ENCODE results near the gene CPE. TPM values are rescaled to one million over a fixed set of nuclear protein-coding genes. Genes with fewer than 3 reads are reported as not detected.
"Not testable (repeated sequence)": the region's sequence is repeated elsewhere in the genome, so short reads cannot be mapped to it uniquely, and the experiment has no call there.

CPE gene
- total RNA-seq, 3 donors from 2014 or later (not counting 1 experiment from before 2014, with no cell fraction given): not detected

- TF ChIP-seq CTCF (IDR thresholded peaks at IDR 0.05): no peak
- no peak for ATAC-seq
- Histone ChIP-seq H3K4me1 (ENCODE audit: control insufficient read depth, insufficient read depth, low read length) (no peaks in the 10 kb centered on the region), H3K27me3 (ENCODE audit: control insufficient read depth, insufficient read depth, low read length) (no peaks in the 10 kb centered on the region), H3K9me3 (ENCODE audit: control insufficient read depth, insufficient read depth, low read length) (no peaks in the 10 kb centered on the region), H3K27ac (ENCODE audit: low read length) (no peak overlapping the region), H3K36me3 (ENCODE audit: control insufficient read depth, insufficient read depth, low read length) (peaks cover 47% of the 10 kb centered on the region), H3K4me3 (ENCODE audit: low read length) (no peak overlapping the region)
- Mint-ChIP-seq H3K4me1 (peaks cover 12 to 26% of the 10 kb centered on the region in 2 donors), H3K27ac (no peak overlapping the region), H3K4me3 (no peak overlapping the region), H3K9me3 (no peaks in the 10 kb centered on the region), H3K27me3 (ENCODE audit: low read depth in 2 of 2) (no peaks in the 10 kb centered on the region), H3K36me3 (no peaks in the 10 kb centered on the region)
- 98% methylated on average over 6 of the region's 6 CpGs for WGBS (ENCODE audit: insufficient coverage)
- no peak for DNase-seq
- intact Hi-C loops (cut with micrococcal nuclease): no loop called here
These were observed 42.1 kb upstream of the CPE start for GRCh38 chr4:165336743-165337142.

- WGBS (ENCODE audit: insufficient coverage): 99% methylated on average over 5 of the region's 5 CpGs
- H3K4me1 ChIP-seq (ENCODE audit: control insufficient read depth, insufficient read depth, low read length); H3K27me3 ChIP-seq (ENCODE audit: control insufficient read depth, insufficient read depth, low read length); H3K4me3 ChIP-seq (ENCODE audit: low read length); H3K27ac ChIP-seq (ENCODE audit: low read length); H3K4me1 Mint-ChIP-seq; DNase-seq; H3K9me3 Mint-ChIP-seq; H3K27me3 Mint-ChIP-seq (ENCODE audit: low read depth in 2 of 2); H3K4me3 Mint-ChIP-seq; H3K27ac Mint-ChIP-seq; intact Hi-C loops (cut with micrococcal nuclease); ATAC-seq; H3K9me3 ChIP-seq (ENCODE audit: control insufficient read depth, insufficient read depth, low read length); H3K36me3 Mint-ChIP-seq: not testable (repeated sequence)
- H3K36me3 ChIP-seq (ENCODE audit: control insufficient read depth, insufficient read depth, low read length): peaks cover 33% of the 10 kb centered on the region
These were observed 36.5 kb upstream of the CPE start for GRCh38 chr4:165342340-165342739.

GRCh38 chr4:165343353-165344191, 35.2 kb upstream of the CPE start:
- no peak overlapping the region for H3K4me3 Mint-ChIP-seq
- no peak overlapping the region for H3K4me3 ChIP-seq (ENCODE audit: low read length)
- peaks cover 28% of the 10 kb centered on the region for H3K36me3 ChIP-seq (ENCODE audit: control insufficient read depth, insufficient read depth, low read length)
- intact Hi-C loops (cut with micrococcal nuclease): no loop called here
- H3K4me1 Mint-ChIP-seq: peaks cover 0 to 5% of the 10 kb centered on the region in 2 donors
- no peaks in the 10 kb centered on the region for H3K36me3 Mint-ChIP-seq
- no peak overlapping the region for H3K27ac ChIP-seq (ENCODE audit: low read length)
- peak in 1 of 2 donors; percentile 49 for DNase-seq
- H3K9me3 ChIP-seq (ENCODE audit: control insufficient read depth, insufficient read depth, low read length): no peaks in the 10 kb centered on the region
- no peaks in the 10 kb centered on the region for H3K27me3 Mint-ChIP-seq (ENCODE audit: low read depth in 2 of 2)
- WGBS (ENCODE audit: insufficient coverage): 93% methylated on average over 10 of the region's 13 CpGs
- peak overlapping the region; percentile 24 to 29 for H3K27ac Mint-ChIP-seq
- no peaks in the 10 kb centered on the region for H3K27me3 ChIP-seq (ENCODE audit: control insufficient read depth, insufficient read depth, low read length)
- H3K9me3 Mint-ChIP-seq: no peaks in the 10 kb centered on the region
- no peaks in the 10 kb centered on the region for H3K4me1 ChIP-seq (ENCODE audit: control insufficient read depth, insufficient read depth, low read length)
- ATAC-seq: no peak
- TF ChIP-seq CTCF (IDR thresholded peaks at IDR 0.05): no peak

- H3K27me3 ChIP-seq (ENCODE audit: control insufficient read depth, insufficient read depth, low read length): no peaks in the 10 kb centered on the region
- TF ChIP-seq CTCF (IDR thresholded peaks at IDR 0.05): no peak
- WGBS (ENCODE audit: insufficient coverage): 94% methylated on average over 9 of the region's 10 CpGs
- H3K4me3 ChIP-seq (ENCODE audit: low read length): no peak overlapping the region
- intact Hi-C loops (cut with micrococcal nuclease): no loop called here
- Mint-ChIP-seq H3K27me3 (ENCODE audit: low read depth in 2 of 2) (peaks cover 3 to 5% of the 10 kb centered on the region in 2 donors), H3K4me3 (no peak overlapping the region), H3K4me1 (peaks cover 0 to 5% of the 10 kb centered on the region in 2 donors), H3K36me3 (no peaks in the 10 kb centered on the region), H3K27ac (no peak overlapping the region), H3K9me3 (no peaks in the 10 kb centered on the region)
- no peak overlapping the region for H3K27ac ChIP-seq (ENCODE audit: low read length)
- no peak for ATAC-seq
- H3K9me3 ChIP-seq (ENCODE audit: control insufficient read depth, insufficient read depth, low read length): no peaks in the 10 kb centered on the region
- peaks cover 9% of the 10 kb centered on the region for H3K36me3 ChIP-seq (ENCODE audit: control insufficient read depth, insufficient read depth, low read length)
- no peak for DNase-seq
- H3K4me1 ChIP-seq (ENCODE audit: control insufficient read depth, insufficient read depth, low read length): no peaks in the 10 kb centered on the region
These were observed 33.0 kb upstream of the CPE start for GRCh38 chr4:165345666-165346417.

Data from natural killer cell (primary cell).